Measurements from ENCODE around the gene SSR4.

DNA sequence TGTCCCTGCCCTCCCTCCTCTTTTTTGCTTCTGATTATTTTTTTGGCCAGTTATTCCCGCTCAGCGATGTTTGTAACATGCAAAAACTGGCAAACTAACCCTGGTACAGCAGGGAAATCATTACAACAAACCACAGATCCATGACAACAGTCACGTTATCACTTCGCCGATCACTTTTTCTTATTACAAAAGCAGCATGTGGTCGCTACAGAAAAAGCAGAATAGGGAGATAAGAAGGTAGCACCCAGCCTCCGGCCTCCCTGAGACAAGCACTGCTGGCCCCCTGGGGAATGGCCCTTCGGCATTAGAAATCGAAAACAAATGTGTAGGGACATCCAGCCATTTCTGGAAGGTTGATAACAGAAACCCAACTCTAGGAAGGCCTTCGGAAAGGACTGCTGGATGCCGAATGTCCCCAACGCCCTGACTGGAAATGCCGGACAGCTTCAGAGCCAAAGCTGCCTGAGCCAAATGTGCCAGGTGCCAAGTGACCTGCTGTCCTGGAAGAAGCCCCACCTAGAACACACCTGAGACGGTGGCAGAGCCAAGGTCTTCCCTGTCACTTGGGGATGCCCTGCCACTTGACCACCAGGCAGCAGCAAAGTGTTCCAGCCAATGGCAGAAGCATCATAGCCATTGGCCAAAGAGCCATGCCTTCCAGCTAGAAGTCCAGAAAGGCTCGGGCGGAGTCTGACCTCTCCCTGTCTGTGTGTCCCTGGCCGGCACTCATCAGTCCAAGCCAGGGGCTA lies 3.2 kb upstream of the SSR4 start:
- no peak for TF ChIP-seq CEBPB (IDR thresholded peaks at IDR 0.05; ENCODE audit: low read depth, low read length)
- no peak for TF ChIP-seq CHD2 (IDR thresholded peaks at IDR 0.05; ENCODE audit: low read length)
- no peak for TF ChIP-seq TEAD4 (IDR thresholded peaks at IDR 0.05; ENCODE audit: low read depth, low read length)

Data from H1 (cell line).